ENCODE measurements around the gene KCTD5.
A peak's percentile ranks its signal among the peaks of the same experiment; 100 is the strongest.
"Not testable (repeated sequence)": the region's sequence is repeated elsewhere in the genome, so short reads cannot be mapped to it uniquely, and the experiment has no call there.

Gene KCTD5

DNA sequence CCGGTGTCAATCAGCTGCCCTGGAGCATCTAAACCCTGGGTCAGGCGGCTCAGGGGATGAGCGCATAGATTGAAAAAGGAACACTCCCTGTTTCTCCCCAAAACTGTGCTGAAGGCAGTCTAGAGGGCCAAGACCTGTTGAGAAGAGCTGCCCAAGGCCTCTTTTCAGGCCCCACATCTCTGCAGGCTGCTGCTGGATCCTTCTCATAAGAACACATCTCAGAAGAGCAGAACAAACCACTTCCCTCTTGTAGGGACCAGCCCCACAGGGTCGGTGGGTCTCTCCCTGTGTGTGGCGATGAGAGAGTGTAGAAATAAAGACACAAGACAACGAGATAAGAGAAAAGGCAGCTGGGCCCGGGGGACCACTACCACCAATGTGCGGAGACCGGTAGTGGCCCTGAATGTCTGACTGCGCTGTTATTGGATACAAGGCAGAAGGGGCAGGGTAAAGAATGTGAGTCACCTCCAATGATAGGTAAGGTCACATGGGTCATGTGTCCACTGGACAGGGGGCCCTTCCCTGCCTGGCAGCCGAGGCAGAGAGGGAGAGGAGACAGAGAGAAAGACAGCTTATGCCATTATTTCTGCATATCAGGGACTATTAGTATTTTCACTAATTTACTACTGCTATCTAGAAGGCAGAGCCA is 22.2 kb upstream of the KCTD5 start:
- not testable (repeated sequence) for H3K9ac ChIP-seq (ENCODE audit: low read depth, low read length); H3K36me3 ChIP-seq (ENCODE audit: insufficient read depth, low read length); H3K27ac ChIP-seq (ENCODE audit: low read depth, low read length); H3K9me3 ChIP-seq (ENCODE audit: insufficient read depth, low read depth, low read length); H3K4me3 ChIP-seq (ENCODE audit: low read length); H3K4me1 ChIP-seq (ENCODE audit: insufficient read depth, low read length); H3K27me3 ChIP-seq (ENCODE audit: insufficient read depth, low read length)
- 91% methylated on average over 10 of the region's 11 CpGs for WGBS

GRCh38 chr16:2660755-2661373 is 21.5 kb upstream of the KCTD5 start:
- not testable (repeated sequence) for H3K9ac ChIP-seq (ENCODE audit: low read depth, low read length); H3K9me3 ChIP-seq (ENCODE audit: insufficient read depth, low read depth, low read length); H3K4me3 ChIP-seq (ENCODE audit: low read length); H3K36me3 ChIP-seq (ENCODE audit: insufficient read depth, low read length); H3K27me3 ChIP-seq (ENCODE audit: insufficient read depth, low read length); H3K4me1 ChIP-seq (ENCODE audit: insufficient read depth, low read length); H3K27ac ChIP-seq (ENCODE audit: low read depth, low read length)
- WGBS = 39% methylated on average over 18 of the region's 21 CpGs

GRCh38 chr16:2663553-2664546 is 18.5 kb upstream of the KCTD5 start:
- whole genome bisulfite sequencing = 85% methylated on average over 23 of the region's 23 CpGs
- H3K4me1 ChIP-seq (ENCODE audit: insufficient read depth, low read length) = no peaks in the 10 kb centered on the region; the same call in 1 of the 2 replicates
- H3K9me3 ChIP-seq (ENCODE audit: insufficient read depth, low read depth, low read length) = no peaks in the 10 kb centered on the region
- no peak overlapping the region for H3K27ac ChIP-seq (ENCODE audit: low read depth, low read length)
- H3K36me3 ChIP-seq (ENCODE audit: insufficient read depth, low read length) = no peaks in the 10 kb centered on the region; the same call in 1 of the 2 replicates
- no peaks in the 10 kb centered on the region for H3K27me3 ChIP-seq (ENCODE audit: insufficient read depth, low read length)
- H3K9ac ChIP-seq (ENCODE audit: low read depth, low read length) = no peak overlapping the region
- no peak overlapping the region for H3K4me3 ChIP-seq (ENCODE audit: low read length)

GRCh38 chr16:2664574-2664982 is 17.7 kb upstream of the KCTD5 start:
- no peak overlapping the region for H3K9ac ChIP-seq (ENCODE audit: low read depth, low read length)
- WGBS = 84% methylated on average over 9 of the region's 9 CpGs
- no peak overlapping the region for H3K27ac ChIP-seq (ENCODE audit: low read depth, low read length)
- no peaks in the 10 kb centered on the region; the same call in 1 of the 2 replicates for H3K4me1 ChIP-seq (ENCODE audit: insufficient read depth, low read length)
- no peaks in the 10 kb centered on the region; the same call in 1 of the 2 replicates for H3K36me3 ChIP-seq (ENCODE audit: insufficient read depth, low read length)
- H3K4me3 ChIP-seq (ENCODE audit: low read length) = no peak overlapping the region
- no peaks in the 10 kb centered on the region for H3K9me3 ChIP-seq (ENCODE audit: insufficient read depth, low read depth, low read length)
- no peaks in the 10 kb centered on the region for H3K27me3 ChIP-seq (ENCODE audit: insufficient read depth, low read length)

GRCh38 chr16:2666671-2667070 is 15.7 kb upstream of the KCTD5 start:
- WGBS = 90% methylated on average over 7 of the region's 7 CpGs

GRCh38 chr16:2669587-2669986 is 12.7 kb upstream of the KCTD5 start:
- H3K27ac ChIP-seq (ENCODE audit: low read depth, low read length); H3K36me3 ChIP-seq (ENCODE audit: insufficient read depth, low read length); H3K4me1 ChIP-seq (ENCODE audit: insufficient read depth, low read length); H3K9me3 ChIP-seq (ENCODE audit: insufficient read depth, low read depth, low read length); H3K4me3 ChIP-seq (ENCODE audit: low read length); H3K9ac ChIP-seq (ENCODE audit: low read depth, low read length); H3K27me3 ChIP-seq (ENCODE audit: insufficient read depth, low read length): not testable (repeated sequence)
- WGBS = 93% methylated on average over 8 of the region's 10 CpGs

More at GRCh38 chr16:2666671-2667070, 15.7 kb upstream of the KCTD5 start:
- H3K27me3 ChIP-seq (ENCODE audit: insufficient read depth, low read length); H3K4me3 ChIP-seq (ENCODE audit: low read length); H3K4me1 ChIP-seq (ENCODE audit: insufficient read depth, low read length); H3K36me3 ChIP-seq (ENCODE audit: insufficient read depth, low read length); H3K9me3 ChIP-seq (ENCODE audit: insufficient read depth, low read depth, low read length); H3K27ac ChIP-seq (ENCODE audit: low read depth, low read length); H3K9ac ChIP-seq (ENCODE audit: low read depth, low read length): not testable (repeated sequence)

DNA sequence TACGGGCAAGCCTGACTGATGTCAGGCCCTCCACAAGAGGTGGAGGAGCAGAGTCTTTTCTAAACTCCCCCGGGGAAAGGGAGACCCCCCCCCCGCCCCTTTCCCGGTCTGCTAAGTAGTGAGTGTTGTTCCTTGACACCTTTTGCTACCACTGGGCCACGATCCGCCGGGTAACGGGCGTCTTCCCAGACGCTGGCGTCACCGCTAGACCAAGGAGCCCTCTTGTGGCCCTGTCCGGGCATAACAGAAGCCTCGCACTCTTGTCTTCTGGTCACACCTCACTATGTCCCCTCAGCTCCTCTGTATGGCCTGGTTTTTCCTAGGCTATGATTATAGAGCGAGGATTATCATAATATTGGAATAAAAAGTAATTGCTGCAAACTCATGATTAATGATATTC is 12.3 kb upstream of the KCTD5 start:
- H3K4me1 ChIP-seq (ENCODE audit: insufficient read depth, low read length); H3K27me3 ChIP-seq (ENCODE audit: insufficient read depth, low read length); H3K4me3 ChIP-seq (ENCODE audit: low read length); H3K9ac ChIP-seq (ENCODE audit: low read depth, low read length); H3K36me3 ChIP-seq (ENCODE audit: insufficient read depth, low read length); H3K9me3 ChIP-seq (ENCODE audit: insufficient read depth, low read depth, low read length); H3K27ac ChIP-seq (ENCODE audit: low read depth, low read length): not testable (repeated sequence)
- WGBS = 22% methylated on average over 13 of the region's 15 CpGs

- WGBS = 74% methylated on average over 10 of the region's 10 CpGs
- not testable (repeated sequence) for H3K4me3 ChIP-seq (ENCODE audit: low read length); H3K4me1 ChIP-seq (ENCODE audit: insufficient read depth, low read length); H3K36me3 ChIP-seq (ENCODE audit: insufficient read depth, low read length); H3K9me3 ChIP-seq (ENCODE audit: insufficient read depth, low read depth, low read length); H3K27ac ChIP-seq (ENCODE audit: low read depth, low read length); H3K27me3 ChIP-seq (ENCODE audit: insufficient read depth, low read length); H3K9ac ChIP-seq (ENCODE audit: low read depth, low read length)
These were observed 11.1 kb upstream of the KCTD5 start for GRCh38 chr16:2671193-2671592.

GRCh38 chr16:2671741-2672140 is 10.6 kb upstream of the KCTD5 start:
- Histone ChIP-seq H3K9ac (ENCODE audit: low read depth, low read length) (no peak overlapping the region), H3K4me1 (ENCODE audit: insufficient read depth, low read length) (no peaks in the 10 kb centered on the region), H3K27me3 (ENCODE audit: insufficient read depth, low read length) (no peaks in the 10 kb centered on the region), H3K9me3 (ENCODE audit: insufficient read depth, low read depth, low read length) (no peaks in the 10 kb centered on the region), H3K27ac (ENCODE audit: low read depth, low read length) (no peak overlapping the region), H3K4me3 (ENCODE audit: low read length) (no peak overlapping the region), H3K36me3 (ENCODE audit: insufficient read depth, low read length) (no peaks in the 10 kb centered on the region)
- WGBS = 94% methylated on average over 13 of the region's 13 CpGs

DNA sequence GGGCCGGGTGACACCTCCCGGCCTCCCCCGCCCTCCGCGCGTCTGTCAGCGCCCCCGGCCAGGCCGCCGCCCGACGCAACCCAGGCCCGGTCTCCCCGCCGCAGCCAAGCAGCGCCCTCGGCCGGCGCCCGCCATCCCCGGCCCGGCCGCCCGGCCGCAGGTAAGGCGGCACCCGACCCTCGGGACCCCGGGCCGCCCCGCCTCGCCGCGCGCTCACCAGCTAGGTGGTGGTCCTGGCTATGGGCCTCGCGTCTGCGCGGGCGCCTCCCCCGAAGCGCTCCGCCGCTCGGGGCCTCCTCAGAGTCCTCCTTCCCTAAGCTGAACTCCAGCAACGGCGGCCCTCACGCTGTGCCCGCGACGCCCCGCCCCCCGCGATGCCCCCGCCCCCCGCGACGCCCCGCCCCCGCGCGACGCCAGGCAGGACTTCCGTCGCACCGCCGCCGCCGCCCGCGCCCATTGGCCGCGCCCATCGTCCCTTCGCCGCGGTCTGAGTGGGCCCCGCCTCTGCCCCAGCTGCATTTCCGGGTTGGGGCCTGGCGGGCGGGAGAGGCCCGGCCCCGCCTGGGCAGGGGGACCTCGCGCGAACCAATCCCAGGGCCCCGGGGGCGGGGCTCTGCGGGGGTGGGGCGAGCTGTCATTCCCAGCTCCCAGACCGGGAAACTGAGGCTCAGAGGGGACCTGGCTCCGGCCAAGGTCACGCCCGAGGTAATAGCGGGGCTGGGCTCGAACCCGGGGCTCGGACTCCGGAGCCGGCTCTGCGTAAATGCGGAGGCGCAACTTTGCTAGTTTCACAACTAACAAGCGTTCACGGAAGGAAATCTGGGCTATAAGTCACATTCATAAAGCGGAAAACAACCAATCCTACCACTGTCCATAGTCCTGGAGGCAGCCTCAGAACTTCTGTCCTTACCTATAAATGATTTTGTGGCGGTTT is 9.0 kb upstream of the KCTD5 start:
- Histone ChIP-seq H3K4me3 (ENCODE audit: low read length) (peak overlapping the region; percentile 64), H3K27me3 (ENCODE audit: insufficient read depth, low read length) (no peaks in the 10 kb centered on the region), H3K27ac (ENCODE audit: low read depth, low read length) (no peak overlapping the region), H3K9ac (ENCODE audit: low read depth, low read length) (peak overlapping the region; percentile 63; the same call in 1 of the 2 replicates), H3K4me1 (ENCODE audit: insufficient read depth, low read length) (no peaks in the 10 kb centered on the region), H3K9me3 (ENCODE audit: insufficient read depth, low read depth, low read length) (no peaks in the 10 kb centered on the region), H3K36me3 (ENCODE audit: insufficient read depth, low read length) (no peaks in the 10 kb centered on the region)
- 2% methylated on average over 106 of the region's 107 CpGs for WGBS
